Caco-2 (cell line): ENCODE data around the gene P2RY2. TPM values are rescaled to one million over a fixed set of nuclear protein-coding genes. Genes with fewer than 3 reads are reported as not detected.
A peak's percentile ranks its signal among the peaks of the same experiment; 100 is the strongest.

Experiments
- BruUV-seq: library from RNA; stranded (reverse); fragments of 400-500 nt; replicated peaks from 2 replicates; lab custom pipeline; 2021; lab: Mats Ljungman, UMichigan
- CTCF ChIA-PET: fragments of 300-600 bp; sonication (Branson Sonifier 250); formaldehyde crosslinking; loops from one replicate; lab custom pipeline; 2022; ENCODE audit warnings: antibody characterized with exemption; lab: Charles Lee
- POLR2A ChIA-PET: fragments of 300-600 bp; sonication (Branson Sonifier 250); formaldehyde crosslinking; loops from one replicate; lab custom pipeline; 2022; ENCODE audit warnings: antibody characterized with exemption; lab: Charles Lee
- DNase-seq, 2 experiments: peaks; one replicate each; pipeline versions ENCODE4 v3.0.0 to v3.0.0-alpha.2; 2020 to 2022
- H3K27me3 ChIP-seq: replicated peaks from 2 replicates; pipeline ENCODE4 v1.6.0; 2011; ENCODE audit warnings: low read length; ENCODE audit not compliant: control insufficient read depth, insufficient read depth
- H3K36me3 ChIP-seq: 2 replicates; pipeline ENCODE4 v1.5.1; 2011; ENCODE audit warnings: low read length; ENCODE audit not compliant: control insufficient read depth, insufficient read depth
- H3K4me1 ChIP-seq: fragments of 250-450 bp; sonication (Bioruptor Pico); 2 replicates; pipeline ENCODE4 v1.5.1; 2020; ENCODE audit warnings: mild to moderate bottlenecking
- H3K4me3 ChIP-seq: 2 replicates; pipeline ENCODE4 v1.5.1; 2011; ENCODE audit warnings: low read depth, mild to moderate bottlenecking, control low read depth, low read length
- H3K9me3 ChIP-seq: fragments of 250-450 bp; sonication (Bioruptor Pico); 2 replicates; pipeline ENCODE4 v1.5.1; 2020; ENCODE audit warnings: mild to moderate bottlenecking, moderate library complexity
- H3K27ac Mint-ChIP-seq: one replicate; pipeline ENCODE4 v1.8.0; 2022; ENCODE audit warnings: mixed read lengths; ENCODE audit not compliant: unreplicated experiment
- H3K27me3 Mint-ChIP-seq: one replicate; pipeline ENCODE4 v1.8.0; 2022; ENCODE audit warnings: mixed read lengths; ENCODE audit not compliant: insufficient read depth, unreplicated experiment
- H3K36me3 Mint-ChIP-seq: one replicate; pipeline ENCODE4 v1.8.0; 2022; ENCODE audit warnings: mild to moderate bottlenecking, mixed read lengths; ENCODE audit not compliant: insufficient read depth, unreplicated experiment
- H3K4me1 Mint-ChIP-seq: one replicate; pipeline ENCODE4 v1.8.0; 2022; ENCODE audit warnings: low read depth, mixed read lengths; ENCODE audit not compliant: unreplicated experiment
- H3K4me3 Mint-ChIP-seq: one replicate; pipeline ENCODE4 v1.8.0; 2022; ENCODE audit warnings: mild to moderate bottlenecking, moderate library complexity, mixed read lengths; ENCODE audit not compliant: unreplicated experiment
- H3K9me3 Mint-ChIP-seq: one replicate; pipeline ENCODE4 v1.8.0; 2022; ENCODE audit warnings: mixed read lengths; ENCODE audit not compliant: unreplicated experiment
- CTCF ChIP-seq, 2 experiments: fragments of 200-600 bp in 1 of 2; IDR thresholded peaks; 1 replicate in 1 of 2; 2 replicates in 1 of 2; pipeline versions ENCODE4 v1.5.1 to v1.8.0; 2011 to 2022; ENCODE audit warnings: antibody characterized with exemption in 1 of 2, control low read depth in 1 of 2, inconsistent platforms in 1 of 2, low read depth in 1 of 2, low read length in 1 of 2, mild to moderate bottlenecking in 1 of 2, moderate library complexity in 1 of 2; ENCODE audit not compliant: insufficient read depth in 1 of 2, severe bottlenecking in 1 of 2, unreplicated experiment in 1 of 2
- intact Hi-C: fragments of 100-400 bp; cut with micrococcal nuclease; formaldehyde crosslinking; loops from one replicate; pipeline ENCODE4 v1.10.0; 2022; ENCODE audit not compliant: unreplicated experiment
- total RNA-seq: library from RNA; stranded (reverse); gene quantifications from 2 replicates; pipeline ENCODE4 v1.2.3, GENCODE V29; 2022

The P2RY2 gene
- total RNA-seq, 1 experiment from 2014 or later, result 10.4 TPM

GRCh38 chr11:73263640-73264039 lies 45.6 kb downstream of the P2RY2 start:
- Mint-ChIP-seq H3K4me1 (peaks cover 32% of the 10 kb centered on the region), H3K27ac (no peak overlapping the region), H3K4me3 (no peak overlapping the region), H3K27me3 (no peaks in the 10 kb centered on the region), H3K9me3 (no peaks in the 10 kb centered on the region), H3K36me3 (no peaks in the 10 kb centered on the region)
- intact Hi-C loops, result no loop called here
- Histone ChIP-seq H3K4me3 (no peak overlapping the region), H3K4me1 (peaks cover 10% of the 10 kb centered on the region), H3K27me3 (no peaks in the 10 kb centered on the region), H3K36me3 (no peaks in the 10 kb centered on the region), H3K9me3 (no peaks in the 10 kb centered on the region)
- CTCF ChIA-PET, result no interaction called here
- TF ChIP-seq CTCF (IDR thresholded peaks at IDR 0.05; ENCODE audit: insufficient read depth in 1 of 2, low read depth in 1 of 2, low read length in 1 of 2, severe bottlenecking in 1 of 2, unreplicated experiment in 1 of 2), result no peak
- DNase-seq, result no peak
- BruUV-seq, result no TSS peak
- POLR2A ChIA-PET, result no interaction called here

GRCh38 chr11:73265278-73265810 lies 47.3 kb downstream of the P2RY2 start:
- H3K27me3 ChIP-seq, result no peaks in the 10 kb centered on the region
- CTCF ChIA-PET, result interaction anchor here (1.1 to 1.2 kb wide), 2 partner anchors 14 to 24 kb away, joined by 3 read pairs; no protein-coding TSS in a partner anchor
- no TSS peak for BruUV-seq
- Mint-ChIP-seq H3K27me3 (no peaks in the 10 kb centered on the region), H3K4me1 (peaks cover 49% of the 10 kb centered on the region), H3K9me3 (no peaks in the 10 kb centered on the region), H3K4me3 (no peak overlapping the region), H3K27ac (no peak overlapping the region), H3K36me3 (peaks cover 10% of the 10 kb centered on the region)
- no peaks in the 10 kb centered on the region for H3K36me3 ChIP-seq
- H3K9me3 ChIP-seq, result no peaks in the 10 kb centered on the region
- intact Hi-C loops, result no loop called here
- H3K4me3 ChIP-seq, result no peak overlapping the region
- H3K4me1 ChIP-seq, result peaks cover 27% of the 10 kb centered on the region
- TF ChIP-seq CTCF (IDR thresholded peaks at IDR 0.05; ENCODE audit: insufficient read depth in 1 of 2, low read depth in 1 of 2, low read length in 1 of 2, severe bottlenecking in 1 of 2, unreplicated experiment in 1 of 2), result no peak
- no peak for DNase-seq
- POLR2A ChIA-PET, result no interaction called here

- CTCF ChIA-PET, result no interaction called here
- POLR2A ChIA-PET, result interaction anchor here (0.6 kb wide), 1 partner anchor 8 kb away, joined by 3 read pairs; no protein-coding TSS in a partner anchor
Observed at GRCh38 chr11:73265853-73266645, 48.0 kb downstream of the P2RY2 start.

More at GRCh38 chr11:73265853-73266645, 48.0 kb downstream of the P2RY2 start:
- no TSS peak for BruUV-seq
- H3K4me1 Mint-ChIP-seq, result peaks cover 55% of the 10 kb centered on the region
- TF ChIP-seq CTCF (IDR thresholded peaks at IDR 0.05; ENCODE audit: insufficient read depth in 1 of 2, low read depth in 1 of 2, low read length in 1 of 2, severe bottlenecking in 1 of 2, unreplicated experiment in 1 of 2), result no peak
- H3K9me3 Mint-ChIP-seq, result no peaks in the 10 kb centered on the region
- peaks cover 10% of the 10 kb centered on the region for H3K36me3 Mint-ChIP-seq
- intact Hi-C loops, result no loop called here
- H3K9me3 ChIP-seq, result no peaks in the 10 kb centered on the region
- peaks cover 34% of the 10 kb centered on the region for H3K4me1 ChIP-seq
- no peaks in the 10 kb centered on the region for H3K36me3 ChIP-seq
- no peak overlapping the region for H3K4me3 Mint-ChIP-seq
- peak overlapping the region; percentile 49 for H3K27ac Mint-ChIP-seq
- H3K27me3 Mint-ChIP-seq, result no peaks in the 10 kb centered on the region
- DNase-seq, result peak in 1 of 2 experiments; percentile 32
- no peak overlapping the region for H3K4me3 ChIP-seq
- no peaks in the 10 kb centered on the region for H3K27me3 ChIP-seq
